GM03348 (cell line): ENCODE results near the gene UBA7.

Experiments
- DNase-seq: peaks from one replicate; pipeline ENCODE4 v3.0.0; 2012; ENCODE audit warnings: low spot score

The UBA7 gene

DNA sequence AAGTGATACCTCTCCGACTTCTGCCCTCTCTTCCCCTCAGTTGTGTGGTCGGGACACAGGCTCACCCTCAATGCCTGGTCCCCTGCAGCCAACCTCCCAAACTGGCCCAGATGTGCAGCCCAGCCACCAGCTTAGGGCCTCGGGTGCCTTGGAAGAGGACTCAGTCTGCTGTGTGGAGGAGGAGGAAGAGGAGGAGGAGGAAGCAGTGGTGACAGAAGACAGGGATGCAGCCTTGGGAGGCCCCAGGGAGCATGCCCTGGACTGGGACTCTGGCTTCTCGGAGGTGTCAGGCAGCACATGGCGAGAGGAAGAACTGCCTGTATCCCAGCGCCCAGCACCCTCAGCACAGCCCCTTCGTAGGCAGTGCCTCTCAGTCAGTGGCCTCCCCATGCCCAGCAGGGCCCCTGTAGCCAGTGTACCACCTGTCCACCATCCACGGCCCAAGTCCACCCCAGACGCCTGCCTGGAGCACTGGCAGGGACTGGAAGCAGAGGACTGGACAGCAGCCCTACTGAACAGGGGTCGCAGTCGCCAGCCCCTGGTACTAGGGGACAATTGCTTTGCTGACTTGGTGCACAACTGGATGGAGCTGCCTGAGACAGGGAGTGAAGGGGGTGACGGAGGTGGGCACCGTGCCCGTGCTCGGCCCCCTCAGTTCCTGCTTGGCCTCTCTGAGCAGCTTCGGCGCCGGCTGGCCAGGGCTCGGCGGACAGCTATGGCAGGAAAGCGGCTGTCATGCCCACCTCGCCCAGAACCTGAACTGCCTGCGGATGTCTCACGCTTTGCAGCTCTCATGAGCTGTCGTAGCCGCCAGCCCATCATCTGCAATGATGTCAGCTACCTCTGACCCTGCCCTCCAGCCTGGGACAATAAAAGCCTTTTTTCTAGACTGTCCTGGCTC is 9.4 kb downstream of the UBA7 start:
- DNase-seq = no peak

GRCh38 chr3:49803465-49804140 is 10.2 kb downstream of the UBA7 start:
- no peak for DNase-seq

DNA sequence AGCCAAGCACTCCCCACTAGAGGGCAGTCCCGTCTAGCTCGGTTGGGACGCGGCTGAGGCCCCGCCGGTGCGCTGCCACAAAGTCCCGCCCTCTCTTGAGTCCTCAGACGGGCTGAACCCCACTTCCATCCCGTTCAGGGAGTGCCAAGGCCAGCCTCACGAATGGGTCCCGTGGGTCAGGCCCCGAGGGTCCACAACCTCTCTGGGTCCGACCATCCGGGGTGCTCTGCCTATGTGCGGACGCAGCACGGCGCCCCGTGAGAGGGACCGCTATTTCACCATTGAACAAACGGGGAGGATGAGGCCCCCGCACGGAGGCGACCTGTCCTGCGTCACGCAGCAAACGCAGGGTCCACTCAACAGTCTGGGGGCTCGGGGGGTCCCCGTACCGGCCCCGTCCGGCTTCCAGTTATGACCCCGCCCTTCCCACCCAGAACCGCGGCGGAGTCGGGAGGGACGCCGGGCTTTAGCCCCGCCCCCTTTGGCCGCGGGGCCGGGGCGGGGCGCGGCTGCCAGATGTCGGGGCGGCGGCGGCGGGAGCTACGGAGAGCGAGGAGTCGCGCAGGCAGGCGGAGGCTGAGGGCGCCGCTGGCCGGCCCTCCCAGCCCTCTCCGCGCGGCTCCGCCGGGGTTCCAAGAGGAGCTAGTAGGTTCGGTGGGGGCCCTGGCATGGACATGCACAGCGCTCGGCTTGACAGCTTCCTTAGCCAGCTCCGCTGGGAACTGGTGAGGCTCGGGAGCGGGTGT is 10.9 kb downstream of the UBA7 start, which contains the start of gene INKA1:
Gene INKA1, plus strand, starts transcription at position 543 of the 746 bp plus-strand sequence. Its CDS starts 132 bp downstream, at position 675.
- peak; percentile 96 for DNase-seq

DNA sequence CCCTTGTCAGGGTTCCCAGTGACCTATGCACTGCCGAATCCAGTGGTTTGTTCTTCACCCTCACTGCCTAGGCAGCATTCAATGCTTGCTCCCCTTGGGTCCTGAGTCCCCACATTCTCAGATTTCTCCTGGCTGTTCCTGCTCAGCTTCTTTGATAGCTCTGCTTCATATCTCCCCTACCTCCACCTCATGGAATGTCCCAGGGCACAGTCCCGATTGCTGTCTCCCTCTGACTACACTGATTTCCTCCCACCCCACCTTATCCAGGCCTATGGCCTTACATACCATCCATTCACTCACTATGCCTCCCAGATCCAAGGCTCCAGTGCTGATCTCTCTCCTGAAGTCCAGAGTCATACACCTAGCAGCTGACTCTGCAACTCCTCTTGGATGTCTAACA is 12.6 kb downstream of the UBA7 start:
- DNase-seq = no peak

- peak; percentile 88 for DNase-seq
These were observed 14.0 kb downstream of the UBA7 start, which contains the start of gene CDHR4 for GRCh38 chr3:49799761-49800160. TSS of gene CDHR4 (minus strand) at chr3:49799873. CDS start at chr3:49799812, 61 bp downstream.

GRCh38 chr3:49799105-49799504 is 14.6 kb downstream of the UBA7 start:
- no peak for DNase-seq

DNA sequence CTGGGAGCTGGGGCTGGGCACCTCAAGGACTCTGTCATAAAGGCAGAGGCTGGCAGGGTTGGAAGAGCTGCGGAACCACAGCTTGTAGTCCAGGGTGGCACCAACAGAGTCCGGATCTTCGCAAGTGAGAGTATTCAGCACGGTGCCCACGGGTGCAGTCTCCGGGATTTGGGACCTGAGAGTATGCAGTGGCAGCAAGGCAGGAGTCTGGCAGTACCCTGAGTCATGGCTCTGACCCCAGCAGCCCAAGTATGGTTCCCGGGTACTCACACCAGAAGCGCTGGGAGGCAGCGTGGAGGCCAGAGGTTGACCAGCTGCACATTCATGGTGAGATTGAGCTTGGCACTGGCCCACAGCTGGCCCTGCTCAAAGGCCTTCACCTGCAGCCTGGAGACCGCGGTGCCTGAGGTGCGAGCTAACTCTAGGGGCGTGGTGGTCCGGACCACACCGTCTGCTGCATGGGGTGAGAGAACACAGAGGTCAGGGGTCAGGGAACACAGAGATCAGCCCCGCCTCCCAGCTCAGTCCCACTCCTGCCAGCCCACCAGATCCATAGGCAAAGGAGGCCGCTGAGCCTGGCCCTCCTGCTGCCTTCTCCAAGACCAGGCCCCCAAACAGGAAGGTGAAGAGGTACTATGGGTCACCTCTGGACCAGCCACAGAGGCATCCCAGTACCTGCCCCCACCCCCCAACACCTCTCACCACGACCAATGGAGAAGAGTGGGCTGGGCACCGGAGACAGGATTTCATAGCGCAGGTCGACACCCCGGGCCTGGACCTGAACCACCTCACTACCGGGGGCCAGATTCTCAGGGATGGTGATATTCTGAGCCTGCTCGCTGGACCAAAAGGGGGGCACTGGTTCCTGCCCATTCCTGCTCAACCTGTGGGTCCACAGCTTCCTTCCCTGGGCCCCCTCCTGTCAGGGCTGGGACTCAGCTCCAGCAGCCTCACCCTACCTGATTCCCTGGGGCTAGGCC is 18.5 kb downstream of the UBA7 start:
- DNase-seq = no peak

DNA sequence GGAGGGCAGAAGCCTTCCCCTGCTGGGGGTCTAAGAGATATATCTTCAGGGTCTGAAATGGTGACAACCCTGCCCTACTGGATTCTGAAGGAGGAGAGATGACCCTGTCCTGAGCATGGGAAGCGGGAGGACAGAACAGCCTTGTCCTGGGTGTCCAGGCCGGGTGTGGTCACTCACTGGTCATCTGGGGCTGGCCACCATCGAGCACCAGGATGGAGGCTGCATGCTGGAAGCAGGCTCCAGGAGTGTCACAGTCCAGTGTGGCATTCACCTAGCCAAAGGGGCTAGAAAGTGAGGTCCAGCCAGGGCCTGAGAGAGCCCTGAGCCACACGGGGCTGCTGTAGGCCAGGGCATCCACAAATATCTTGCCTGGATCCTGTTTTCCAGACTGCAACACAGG is 19.3 kb downstream of the UBA7 start:
- DNase-seq = no peak

DNA sequence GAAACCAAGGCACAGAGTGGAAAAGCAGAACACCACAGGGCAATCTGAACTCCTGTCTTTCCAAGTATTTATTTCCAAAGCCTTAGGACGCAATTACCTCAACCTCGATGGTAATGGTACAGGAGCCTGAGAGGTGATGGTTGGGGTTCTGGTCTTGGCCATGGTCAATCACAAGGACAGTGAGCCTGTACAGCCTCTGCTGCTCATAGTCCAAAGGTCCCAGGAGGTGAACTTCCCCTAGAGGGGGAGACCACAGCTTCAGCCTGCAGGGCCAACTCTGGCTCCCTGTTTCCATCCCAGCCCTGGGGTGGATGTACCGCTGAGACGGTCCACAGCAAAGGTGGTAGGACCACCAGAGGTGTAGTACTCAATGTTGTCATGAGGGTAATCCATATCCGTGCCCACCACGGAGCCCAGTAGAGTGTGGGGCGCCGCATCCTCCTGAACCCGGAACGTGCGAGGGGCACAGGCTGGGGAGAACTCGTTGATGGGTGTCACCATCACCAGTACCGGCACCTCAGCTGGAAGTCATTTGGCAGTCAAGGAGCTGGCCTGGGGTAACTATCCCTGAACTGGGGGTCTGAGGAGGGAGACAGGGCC is 20.2 kb downstream of the UBA7 start:
- no peak for DNase-seq

DNA sequence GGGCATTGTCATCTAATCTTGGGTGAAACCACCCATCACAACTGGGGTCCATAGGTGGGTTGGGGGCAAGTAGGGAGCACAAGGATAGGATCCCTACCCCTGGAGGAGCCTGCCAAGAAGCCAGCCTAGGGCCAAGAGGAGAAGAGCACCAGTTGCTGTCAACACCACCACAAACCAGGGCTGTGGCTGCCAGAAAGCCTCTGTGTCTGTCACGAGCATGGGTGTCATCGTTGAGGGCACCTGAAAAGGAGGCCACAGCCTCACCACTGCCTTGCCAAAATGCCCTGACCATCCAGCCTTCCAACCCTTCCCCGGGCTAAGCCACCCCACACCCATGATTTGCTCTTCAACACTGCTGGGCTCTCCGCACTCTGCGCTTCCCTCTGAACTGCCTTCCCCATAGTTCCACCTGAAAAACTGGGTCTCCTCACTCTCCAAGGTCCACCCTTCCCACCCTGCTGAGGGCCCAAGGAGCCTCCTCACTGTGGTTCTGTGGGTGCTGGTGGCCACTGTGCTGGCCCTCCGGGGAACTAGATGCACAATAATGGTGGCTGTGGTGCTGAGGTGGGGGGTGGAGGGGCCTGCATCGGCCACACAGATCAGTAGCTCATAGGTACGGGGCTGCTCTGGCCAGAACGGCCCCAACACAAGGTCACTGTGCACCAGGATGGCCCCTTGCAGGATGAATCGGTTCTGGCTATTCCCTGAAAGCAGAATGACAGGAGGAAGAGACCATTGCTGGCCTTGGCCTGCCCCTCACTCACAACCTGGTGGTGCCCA is 21.2 kb downstream of the UBA7 start:
- no peak for DNase-seq

- DNase-seq = no peak
These were observed 22.2 kb downstream of the UBA7 start for GRCh38 chr3:49791571-49791970.

GRCh38 chr3:49790626-49791411 is 22.9 kb downstream of the UBA7 start:
- DNase-seq = no peak

- DNase-seq = no peak
These were observed 25.7 kb downstream of the UBA7 start for GRCh38 chr3:49788056-49788455.

GRCh38 chr3:49787536-49787935 is 26.2 kb downstream of the UBA7 start:
- no peak for DNase-seq

- no peak for DNase-seq
These were observed 26.6 kb downstream of the UBA7 start for GRCh38 chr3:49787182-49787464.

DNA sequence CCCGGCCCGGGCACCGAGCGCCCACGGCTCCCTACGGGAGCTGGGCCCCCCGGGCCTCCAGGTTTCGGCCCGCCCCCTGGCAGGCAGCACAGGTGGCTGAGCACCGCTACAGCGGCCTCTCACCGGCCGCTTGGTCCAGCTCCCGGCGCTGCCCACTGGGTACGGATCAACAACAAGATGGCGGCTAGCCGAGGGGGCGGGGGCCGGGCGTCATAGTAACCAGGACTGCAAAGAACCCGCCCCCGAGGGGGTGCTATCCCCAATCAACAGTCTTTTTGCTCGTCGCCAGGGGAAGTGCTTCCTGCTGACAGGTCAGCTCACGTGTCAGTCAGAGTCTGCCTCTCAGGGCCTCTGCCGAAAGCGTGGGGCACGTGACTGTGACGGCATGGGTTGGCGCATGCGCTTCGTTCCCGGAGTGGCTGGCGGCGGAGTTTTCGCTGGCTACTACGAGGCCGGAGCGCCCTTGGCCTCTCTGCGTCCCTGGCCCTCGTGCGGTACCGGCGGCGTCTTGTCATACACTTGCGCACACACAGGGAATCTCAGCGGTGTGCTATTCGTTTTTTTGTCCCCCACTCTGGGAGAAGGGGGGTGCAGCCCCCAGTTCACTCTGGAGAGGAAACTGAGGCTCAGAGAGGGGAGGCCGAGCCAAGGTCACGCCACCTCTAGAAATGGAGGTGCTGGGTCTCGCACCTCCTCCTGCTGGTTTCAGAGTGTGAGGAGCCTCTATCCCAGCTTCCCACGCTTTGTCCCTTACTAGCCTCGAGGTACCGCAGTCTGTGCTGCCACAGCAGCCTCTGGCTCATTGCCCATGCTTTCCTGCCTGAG is 27.2 kb downstream of the UBA7 start, which contains the start of gene IP6K1:
Gene IP6K1, minus strand, starts transcription at position 186 of the 825 bp plus-strand sequence. CDS start 38,502 bp downstream, outside the sequence.
- peak; percentile 100 for DNase-seq

DNA sequence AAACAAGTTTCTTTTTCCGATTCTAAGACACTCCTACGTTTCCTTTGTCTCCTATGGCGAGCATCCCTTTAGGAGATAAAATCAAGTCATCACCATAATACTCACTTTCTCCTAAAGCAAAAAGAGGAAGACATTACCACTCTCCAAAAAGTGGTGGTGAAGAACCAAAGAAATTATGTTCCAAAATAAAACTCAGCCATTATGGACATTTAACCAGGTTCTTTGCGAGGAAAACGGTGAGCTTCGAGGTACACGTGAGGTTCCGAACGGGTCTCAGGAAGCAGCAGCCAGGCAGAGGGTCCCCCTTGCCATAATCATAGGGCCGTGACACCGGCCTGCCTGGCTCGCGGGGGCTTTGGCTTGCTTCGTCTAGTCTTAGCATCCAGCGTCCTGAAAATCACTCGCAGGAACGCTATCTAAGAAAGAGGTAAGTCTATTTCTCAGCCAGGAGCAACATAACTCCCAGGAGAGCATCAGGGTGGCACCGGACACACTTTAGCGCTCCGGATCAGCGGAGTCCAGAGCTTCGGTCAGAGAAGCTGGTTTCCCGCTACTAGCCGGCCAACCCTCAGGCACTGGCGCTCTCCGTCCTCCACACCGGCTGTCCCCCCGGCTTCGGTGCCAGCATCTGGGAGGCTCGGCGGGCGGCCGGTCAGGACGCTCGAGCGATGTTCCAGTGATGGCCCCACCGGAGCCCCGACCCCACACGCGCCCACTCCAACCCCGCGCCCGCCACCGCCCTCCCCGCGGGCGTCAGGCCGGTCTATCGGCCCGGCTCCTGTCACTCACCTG is 28.0 kb downstream of the UBA7 start:
- peak; percentile 60 for DNase-seq
